IMR-90 (cell line): Measurements from ENCODE around the gene DMXL1. TPM values are rescaled to one million over a fixed set of nuclear protein-coding genes. Genes with fewer than 3 reads are reported as not detected.
A peak's percentile ranks its signal among the peaks of the same experiment; 100 is the strongest.

Experiments used
- ATAC-seq: fragments of 200-7000 bp; cut with Tn5 transposase; 2 replicates; pipeline ENCODE4 v1.9.1; 2020; ENCODE audit warnings: low read depth, mild to moderate bottlenecking, moderate library complexity
- BruUV-seq: library from RNA; stranded (reverse); fragments of 400-500 nt; replicated peaks from 2 replicates; lab custom pipeline; 2021; lab: Mats Ljungman, UMichigan
- CTCF ChIA-PET: fragments of 300-600 bp; formaldehyde crosslinking; extraction: SDS; loops from one replicate; lab custom pipeline; 2021; ENCODE audit warnings: antibody characterized with exemption; lab: Yijun Ruan, JAX
- POLR2A ChIA-PET: fragments of 300-600 bp; sonication (Branson Sonifier 250); formaldehyde crosslinking; loops from one replicate; lab custom pipeline; 2022; ENCODE audit warnings: antibody characterized with exemption; ENCODE audit not compliant: unreplicated experiment; lab: Charles Lee
- DNase-seq: peaks from one replicate; pipeline ENCODE4 v3.0.0; 2013
- H2AFZ ChIP-seq: replicated peaks from 2 replicates; pipeline ENCODE3; 2013; ENCODE audit warnings: low read length, mild to moderate bottlenecking; ENCODE audit not compliant: poor library complexity
- H2AK5ac ChIP-seq: 2 replicates; pipeline ENCODE4 v1.6.1; 2013; ENCODE audit warnings: low read depth, low read length, inconsistent platforms
- H2AK9ac ChIP-seq: replicated peaks from 2 replicates; pipeline ENCODE3; 2013; ENCODE audit warnings: mild to moderate bottlenecking, low read depth, low read length, moderate library complexity; ENCODE audit not compliant: poor library complexity
- H2BK120ac ChIP-seq: 2 replicates; pipeline ENCODE4 v1.6.1; 2013; ENCODE audit warnings: low read depth, low read length, inconsistent platforms
- H2BK15ac ChIP-seq: 3 replicates; pipeline ENCODE4 v1.6.1; 2013; ENCODE audit warnings: low read depth, low read length, inconsistent platforms
- H2BK20ac ChIP-seq: 2 replicates; pipeline ENCODE4 v1.6.1; 2013; ENCODE audit warnings: low read depth, mild to moderate bottlenecking, inconsistent platforms, low read length, moderate library complexity
- H2BK5ac ChIP-seq: 2 replicates; pipeline ENCODE4 v1.6.1; 2013; ENCODE audit warnings: mild to moderate bottlenecking, low read depth, low read length, inconsistent platforms; ENCODE audit not compliant: poor library complexity, severe bottlenecking
- H3K14ac ChIP-seq: replicated peaks from 2 replicates; pipeline ENCODE4 v1.6.1; 2013; ENCODE audit warnings: low read depth, low read length, inconsistent platforms
- H3K18ac ChIP-seq: 2 replicates; pipeline ENCODE4 v1.6.1; 2013; ENCODE audit warnings: low read depth, low read length, control low read depth
- H3K23ac ChIP-seq: 2 replicates; pipeline ENCODE4 v1.6.1; 2013; ENCODE audit warnings: low read depth, low read length, inconsistent platforms
- H3K27ac ChIP-seq: 2 replicates; pipeline ENCODE4 v1.5.1; 2013; ENCODE audit warnings: mild to moderate bottlenecking, control low read depth, low read length; ENCODE audit not compliant: insufficient read depth
- H3K27me3 ChIP-seq: 2 replicates; pipeline ENCODE4 v1.6.1; 2013; ENCODE audit warnings: low read length; ENCODE audit not compliant: control insufficient read depth, insufficient read depth
- H3K36me3 ChIP-seq: 2 replicates; pipeline ENCODE4 v1.6.1; 2013; ENCODE audit warnings: low read length, mixed read lengths; ENCODE audit not compliant: control insufficient read depth, insufficient read depth
- H3K4ac ChIP-seq: 2 replicates; pipeline ENCODE4 v1.6.1; 2013; ENCODE audit warnings: low read depth, low read length, inconsistent platforms
- H3K4me1 ChIP-seq: 2 replicates; pipeline ENCODE4 v1.6.1; 2013; ENCODE audit warnings: low read length, mixed read lengths; ENCODE audit not compliant: control insufficient read depth, insufficient read depth
- H3K4me2 ChIP-seq: 2 replicates; pipeline ENCODE4 v1.6.1; 2013; ENCODE audit warnings: low read depth, mild to moderate bottlenecking, control low read depth, low read length, moderate library complexity
- H3K4me3 ChIP-seq: 2 replicates; pipeline ENCODE4 v1.5.1; 2013; ENCODE audit warnings: low read depth, mild to moderate bottlenecking, control low read depth, low read length, moderate library complexity; ENCODE audit not compliant: insufficient read depth
- H3K56ac ChIP-seq: 2 replicates; pipeline ENCODE4 v1.6.1; 2013; ENCODE audit warnings: low read length, inconsistent platforms; ENCODE audit not compliant: insufficient read depth; ENCODE audit errors: extremely low read depth
- H3K79me1 ChIP-seq, 2 experiments: 2 replicates each; pipeline ENCODE4 v1.6.1; 2013; ENCODE audit warnings: low read length in 2 of 2, inconsistent platforms in 1 of 2, low read depth in 1 of 2
- H3K9ac ChIP-seq: 2 replicates; pipeline ENCODE4 v1.6.1; 2013; ENCODE audit warnings: low read depth, low read length, control low read depth
- H3K9me1 ChIP-seq: 2 replicates; pipeline ENCODE4 v1.6.1; 2013; ENCODE audit warnings: low read length, inconsistent platforms; ENCODE audit not compliant: insufficient read depth
- H3K9me3 ChIP-seq: 2 replicates; pipeline ENCODE4 v1.6.1; 2013; ENCODE audit warnings: low read length; ENCODE audit not compliant: control insufficient read depth, insufficient read depth
- H4K20me1 ChIP-seq: 2 replicates; pipeline ENCODE4 v1.6.1; 2013; ENCODE audit warnings: low read length, inconsistent platforms; ENCODE audit not compliant: insufficient read depth
- H4K5ac ChIP-seq: 2 replicates; pipeline ENCODE4 v1.6.1; 2013; ENCODE audit warnings: mild to moderate bottlenecking, low read depth, low read length, control low read depth
- H4K8ac ChIP-seq, 2 experiments: 2 replicates each; pipeline ENCODE4 v1.6.1; 2013; ENCODE audit warnings: low read depth in 2 of 2, low read length in 2 of 2, control low read depth in 1 of 2, inconsistent platforms in 1 of 2
- H4K91ac ChIP-seq: 2 replicates; pipeline ENCODE4 v1.6.1; 2013; ENCODE audit warnings: low read depth, low read length, inconsistent platforms; ENCODE audit not compliant: insufficient read depth
- BHLHE40 ChIP-seq: fragments of 150-350 bp; IDR thresholded peaks from 2 replicates; pipeline ENCODE4 v1.6.1; 2016; ENCODE audit warnings: mild to moderate bottlenecking, low read depth, low read length
- CTCF ChIP-seq: conservative IDR thresholded peaks from 2 replicates; pipeline ENCODE4 v1.5.1; 2012; ENCODE audit warnings: mild to moderate bottlenecking, low read depth, low read length, improper control_type of control experiment
- MAZ ChIP-seq: IDR thresholded peaks from 2 replicates; pipeline ENCODE4 v1.6.1; 2012; ENCODE audit warnings: low read depth, mild to moderate bottlenecking, low read length, improper control_type of control experiment, moderate library complexity, borderline replicate concordance
- RAD21 ChIP-seq: IDR thresholded peaks from 2 replicates; pipeline ENCODE4 v1.6.1; 2012; ENCODE audit warnings: low read length, improper control_type of control experiment
- SMC3 ChIP-seq: fragments of 150-350 bp; IDR thresholded peaks from 2 replicates; pipeline ENCODE4 v1.6.1; 2016; ENCODE audit warnings: low read depth, mild to moderate bottlenecking, antibody characterized with exemption, low read length, moderate library complexity
- WGBS, 2 experiments: methylation state at CpG; one replicate each; pipeline versions ENCODE4 v1.1.5 to v1.1.7; 2013; ENCODE audit warnings: missing lambda C conversion rate in 2 of 2; ENCODE audit not compliant: insufficient read length in 1 of 2; ENCODE audit errors: extremely low coverage in 2 of 2; 5-methylcytosine and 5-hydroxymethylcytosine counted together
- dilution Hi-C: fragments of 300-500 bp; cut with HindIII; formaldehyde crosslinking; loops from one replicate; pipeline ENCODE4 v1.14.3; 2018; ENCODE audit warnings: low sequenced_read_pairs; ENCODE audit not compliant: unreplicated experiment
- in situ Hi-C: fragments of 300-500 bp; cut with MboI; formaldehyde crosslinking; loops from 3 replicates; pipeline ENCODE4 v1.14.3; 2019; ENCODE audit warnings: low sequenced_read_pairs, inconsistent platforms, mixed read lengths
- intact Hi-C: fragments of 100-400 bp; cut with micrococcal nuclease; formaldehyde crosslinking; loops from 2 replicates; pipeline ENCODE4 v1.10.0; 2022
- polyA plus RNA-seq, 3 experiments: library from polyadenylated mRNA; depleted of rRNA; stranded (reverse); fragments of >200 nt; gene quantifications; 2 replicates each; pipeline ENCODE4 v1.2.3, GENCODE V29; 2012; ENCODE audit warnings: low replicate concordance in 1 of 3
- total RNA-seq: library from RNA; depleted of rRNA; stranded (reverse); fragments of >200 nt; gene quantifications from 2 replicates; pipeline ENCODE4 v1.2.3, GENCODE V29; 2012

Gene DMXL1
- total and polyA plus RNA-seq, 2 of the 4 experiments (the other 2 are of a cell fraction) = 8.1 to 21.5 TPM

- no peak overlapping the region for H4K91ac ChIP-seq
- no peak overlapping the region for H2AFZ ChIP-seq
- BruUV-seq = no TSS peak
- H2BK15ac ChIP-seq = no peak overlapping the region
- in situ Hi-C loops (loop anchor here (10.0 kb wide), 1 partner anchor 393 kb away; no protein-coding TSS in a partner anchor), intact Hi-C loops (loop anchor here (1.0 to 10.0 kb wide), 4 partner anchors 243 to 413 kb away; no protein-coding TSS in a partner anchor), dilution Hi-C loops (no loop called here)
- H2BK120ac ChIP-seq = no peak overlapping the region
- no peaks in the 10 kb centered on the region for H3K9me1 ChIP-seq
- H3K79me1 ChIP-seq = no peaks in the 10 kb centered on the region
- ChIA-PET CTCF (interaction anchor here (0.6 to 1.1 kb wide), 3 partner anchors 250 to 390 kb away, joined by 3 to 12 read pairs (median 3); no protein-coding TSS in a partner anchor), POLR2A (interaction anchor here (0.6 kb wide), 1 partner anchor 53 kb away, joined by 3 read pairs; no protein-coding TSS in a partner anchor)
- H3K36me3 ChIP-seq = no peaks in the 10 kb centered on the region
- H3K14ac ChIP-seq = no peak overlapping the region
- H2AK5ac ChIP-seq = no peak overlapping the region
- TF ChIP-seq BHLHE40 = no peak
- TF ChIP-seq MAZ = no peak
- TF ChIP-seq SMC3 = peak; percentile 57
- TF ChIP-seq CTCF = peak; percentile 66
- peak; percentile 80 for TF ChIP-seq RAD21
- peak; percentile 80 for ATAC-seq
- no peak overlapping the region for H2BK5ac ChIP-seq
- peak; percentile 57 for DNase-seq
- H3K56ac ChIP-seq = no peak overlapping the region
- H3K27me3 ChIP-seq = no peaks in the 10 kb centered on the region
- no peak overlapping the region for H3K18ac ChIP-seq
- 25% methylated on average over 2 of the region's 5 CpGs; no CpG with 5 or more reads in 1 of the 2 experiments for WGBS, 2 experiments
- H3K4me1 ChIP-seq = no peaks in the 10 kb centered on the region
- no peak overlapping the region for H2BK20ac ChIP-seq
- no peak overlapping the region for H4K5ac ChIP-seq
- no peak overlapping the region for H3K27ac ChIP-seq
- H3K9ac ChIP-seq = no peak overlapping the region
- no peak overlapping the region for H3K4me2 ChIP-seq
- H3K9me3 ChIP-seq = no peaks in the 10 kb centered on the region
- H3K23ac ChIP-seq = no peak overlapping the region
- no peak overlapping the region for H2AK9ac ChIP-seq
- H4K20me1 ChIP-seq = no peaks in the 10 kb centered on the region
- no peak overlapping the region for H4K8ac ChIP-seq
- H3K4me3 ChIP-seq = no peak overlapping the region
- no peak overlapping the region for H3K4ac ChIP-seq
Measured at GRCh38 chr5:119022017-119022745, 48.7 kb upstream of the DMXL1 start.
